OCI-LY3 (cell line): ENCODE measurements around the gene ATP6V1G2.

Source experiments
- CTCF ChIP-seq: fragments of 200-600, 300-600 bp; sonication (generic); IDR thresholded peaks from 2 replicates; pipeline ENCODE4 v1.5.1; 2014; ENCODE audit warnings: antibody characterized with exemption, low read length, low read depth
- EZH2phosphoT487 ChIP-seq: fragments of 200-600 bp; shearing (Covaris generic); IDR thresholded peaks from 2 replicates; pipeline ENCODE4 v1.6.1; 2018; ENCODE audit warnings: antibody characterized with exemption, mixed run types, low read depth

GRCh38 chr6:31532644-31533454, 13.6 kb downstream of the ATP6V1G2 start:
- TF ChIP-seq CTCF (no peak), EZH2phosphoT487 (no peak)
